Measurements from ENCODE around the gene GPX2. TPM values are rescaled to one million over a fixed set of nuclear protein-coding genes. Genes with fewer than 3 reads are reported as not detected.
"Not testable (repeated sequence)": the region's sequence is repeated elsewhere in the genome, so short reads cannot be mapped to it uniquely, and the experiment has no call there.

Gene GPX2
- total RNA-seq, 6 experiments from 2014 or later, result not detected

GRCh38 chr14:64914237-64915028 lies 28.1 kb downstream of the GPX2 start, which contains the start of gene CHURC1:
Gene CHURC1 (plus strand): TSS chr14:64914455. CDS start chr14:64914496, 41 bp downstream.
- peak within 1 kb of the TSS; percentile 98 for H3K4me3 Mint-ChIP-seq
- peaks cover 20% of the 10 kb centered on the region for H3K36me3 Mint-ChIP-seq (ENCODE audit: low read depth)

DNA sequence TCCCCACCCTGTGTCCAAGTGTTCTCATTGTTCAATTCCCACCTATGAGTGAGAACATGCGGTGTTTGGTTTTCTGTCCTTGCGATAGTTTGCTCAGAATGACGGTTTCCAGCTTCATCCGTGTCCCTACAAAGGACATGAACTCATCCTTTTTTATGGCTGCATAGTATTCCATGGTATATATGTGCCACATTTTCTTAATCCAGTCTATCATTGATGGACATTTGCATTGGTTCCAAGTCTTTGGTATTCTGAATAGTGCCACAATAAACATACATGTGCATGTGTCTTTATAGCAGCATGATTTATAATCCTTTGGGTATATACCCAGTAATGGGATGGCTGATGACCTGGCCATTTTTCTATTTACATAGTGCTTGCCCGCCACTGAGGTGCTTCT lies 29.1 kb downstream of the GPX2 start:
- DNase-seq; H3K9me3 Mint-ChIP-seq; H3K27me3 Mint-ChIP-seq (ENCODE audit: insufficient read depth): not testable (repeated sequence)
- H3K27ac Mint-ChIP-seq, result peak overlapping the region; percentile 95
- H3K4me3 Mint-ChIP-seq, result peak overlapping the region; percentile 98
- H3K36me3 Mint-ChIP-seq (ENCODE audit: low read depth), result peaks cover 20% of the 10 kb centered on the region
- H3K4me1 Mint-ChIP-seq (ENCODE audit: low read depth), result peaks cover 37% of the 10 kb centered on the region

More at GRCh38 chr14:64914237-64915028, 28.1 kb downstream of the GPX2 start, which contains the start of gene CHURC1:
- peaks cover 2% of the 10 kb centered on the region; the same call in 1 of the 2 replicates for H3K27me3 Mint-ChIP-seq (ENCODE audit: insufficient read depth)
- TF ChIP-seq, protein P1, sequence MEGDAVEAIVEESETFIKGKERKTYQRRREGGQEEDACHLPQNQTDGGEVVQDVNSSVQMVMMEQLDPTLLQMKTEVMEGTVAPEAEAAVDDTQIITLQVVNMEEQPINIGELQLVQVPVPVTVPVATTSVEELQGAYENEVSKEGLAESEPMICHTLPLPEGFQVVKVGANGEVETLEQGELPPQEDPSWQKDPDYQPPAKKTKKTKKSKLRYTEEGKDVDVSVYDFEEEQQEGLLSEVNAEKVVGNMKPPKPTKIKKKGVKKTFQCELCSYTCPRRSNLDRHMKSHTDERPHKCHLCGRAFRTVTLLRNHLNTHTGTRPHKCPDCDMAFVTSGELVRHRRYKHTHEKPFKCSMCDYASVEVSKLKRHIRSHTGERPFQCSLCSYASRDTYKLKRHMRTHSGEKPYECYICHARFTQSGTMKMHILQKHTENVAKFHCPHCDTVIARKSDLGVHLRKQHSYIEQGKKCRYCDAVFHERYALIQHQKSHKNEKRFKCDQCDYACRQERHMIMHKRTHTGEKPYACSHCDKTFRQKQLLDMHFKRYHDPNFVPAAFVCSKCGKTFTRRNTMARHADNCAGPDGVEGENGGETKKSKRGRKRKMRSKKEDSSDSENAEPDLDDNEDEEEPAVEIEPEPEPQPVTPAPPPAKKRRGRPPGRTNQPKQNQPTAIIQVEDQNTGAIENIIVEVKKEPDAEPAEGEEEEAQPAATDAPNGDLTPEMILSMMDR (IDR thresholded peaks at IDR 0.05), result no peak
- H3K9me3 Mint-ChIP-seq, result no peaks in the 10 kb centered on the region
- H3K4me1 Mint-ChIP-seq (ENCODE audit: low read depth), result peaks cover 45% of the 10 kb centered on the region
- DNase-seq, result peak; percentile 98
- peak within 1 kb of the TSS; percentile 95 for H3K27ac Mint-ChIP-seq

- Mint-ChIP-seq H3K27me3 (ENCODE audit: insufficient read depth) (peaks cover 2% of the 10 kb centered on the region; the same call in 1 of the 2 replicates), H3K4me1 (ENCODE audit: low read depth) (peaks cover 25% of the 10 kb centered on the region), H3K36me3 (ENCODE audit: low read depth) (peaks cover 15% of the 10 kb centered on the region), H3K9me3 (no peaks in the 10 kb centered on the region), H3K27ac (no peak overlapping the region), H3K4me3 (no peak overlapping the region)
- TF ChIP-seq, protein P1 (IDR thresholded peaks at IDR 0.05), result no peak
- no peak for DNase-seq
Observed at GRCh38 chr14:64912261-64912660, 30.3 kb downstream of the GPX2 start.

- TF ChIP-seq, protein P1 (IDR thresholded peaks at IDR 0.05), result peak; percentile 84
- H3K4me1 Mint-ChIP-seq (ENCODE audit: low read depth), result peaks cover 23% of the 10 kb centered on the region
- H3K27me3 Mint-ChIP-seq (ENCODE audit: insufficient read depth), result peaks cover 4% of the 10 kb centered on the region
- H3K27ac Mint-ChIP-seq, result no peak overlapping the region
- peak; percentile 42 for DNase-seq
- H3K9me3 Mint-ChIP-seq, result no peaks in the 10 kb centered on the region
- H3K36me3 Mint-ChIP-seq (ENCODE audit: low read depth), result peaks cover 12% of the 10 kb centered on the region
- H3K4me3 Mint-ChIP-seq, result no peak overlapping the region
Observed at GRCh38 chr14:64910847-64911495, 31.6 kb downstream of the GPX2 start.

GRCh38 chr14:64906022-64906421 lies 36.5 kb downstream of the GPX2 start:
- H3K4me3 Mint-ChIP-seq, result no peak overlapping the region
- H3K4me1 Mint-ChIP-seq (ENCODE audit: low read depth), result peaks cover 10% of the 10 kb centered on the region; the same call in 1 of the 2 replicates
- H3K27ac Mint-ChIP-seq, result no peak overlapping the region
- H3K27me3 Mint-ChIP-seq (ENCODE audit: insufficient read depth), result peaks cover 12% of the 10 kb centered on the region
- TF ChIP-seq, protein P1 (IDR thresholded peaks at IDR 0.05), result no peak
- H3K36me3 Mint-ChIP-seq (ENCODE audit: low read depth), result no peaks in the 10 kb centered on the region
- H3K9me3 Mint-ChIP-seq, result no peaks in the 10 kb centered on the region
- no peak for DNase-seq

GRCh38 chr14:64899958-64900357 lies 42.6 kb downstream of the GPX2 start:
- Mint-ChIP-seq H3K4me1 (ENCODE audit: low read depth) (peaks cover 12% of the 10 kb centered on the region), H3K4me3 (no peak overlapping the region), H3K27me3 (ENCODE audit: insufficient read depth) (peaks cover 16% of the 10 kb centered on the region), H3K9me3 (no peaks in the 10 kb centered on the region), H3K27ac (no peak overlapping the region), H3K36me3 (ENCODE audit: low read depth) (no peaks in the 10 kb centered on the region)
- TF ChIP-seq, protein P1 (IDR thresholded peaks at IDR 0.05), result no peak
- no peak for DNase-seq

Measured in HFFc6 (cell line).